ENCODE results near the gene USP6NL.
"Not testable (repeated sequence)": the region's sequence is repeated elsewhere in the genome, so short reads cannot be mapped to it uniquely, and the experiment has no call there.

The USP6NL gene

GRCh38 chr10:11440250-11441150, 170.9 kb downstream of the USP6NL start:
- DNase-seq = peak; percentile 48

DNA sequence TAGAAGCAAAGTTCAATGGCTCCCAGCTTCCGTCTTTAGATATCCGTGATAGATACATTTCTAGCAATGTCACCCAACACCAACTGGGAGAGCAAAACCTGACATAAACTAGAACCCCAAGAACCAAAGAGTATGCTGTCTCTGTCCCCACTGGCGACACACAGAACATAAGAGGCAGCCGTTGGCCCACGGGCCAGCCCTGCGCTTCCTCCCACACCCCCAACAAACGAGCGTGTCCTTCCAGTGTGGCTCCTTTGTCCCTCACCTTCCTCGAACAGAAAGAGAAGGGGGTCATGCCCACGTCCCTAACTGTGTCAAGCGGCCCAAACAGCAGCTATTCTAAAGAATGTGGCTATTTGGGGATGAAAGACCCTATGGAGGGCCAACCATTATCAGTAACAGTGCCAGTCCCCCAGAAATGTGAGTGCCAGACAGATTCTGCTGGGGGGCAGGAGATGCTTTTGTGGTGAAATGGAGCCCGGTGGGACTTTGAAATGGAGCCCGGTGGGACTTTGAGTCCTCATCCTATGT, 171.9 kb downstream of the USP6NL start:
- DNase-seq = no peak

GRCh38 chr10:11437391-11438142, 173.9 kb downstream of the USP6NL start:
- no peak for DNase-seq

GRCh38 chr10:11436445-11436844, 175.0 kb downstream of the USP6NL start:
- not testable (repeated sequence) for DNase-seq

GRCh38 chr10:11435581-11435981, 175.9 kb downstream of the USP6NL start:
- no peak for DNase-seq

DNA sequence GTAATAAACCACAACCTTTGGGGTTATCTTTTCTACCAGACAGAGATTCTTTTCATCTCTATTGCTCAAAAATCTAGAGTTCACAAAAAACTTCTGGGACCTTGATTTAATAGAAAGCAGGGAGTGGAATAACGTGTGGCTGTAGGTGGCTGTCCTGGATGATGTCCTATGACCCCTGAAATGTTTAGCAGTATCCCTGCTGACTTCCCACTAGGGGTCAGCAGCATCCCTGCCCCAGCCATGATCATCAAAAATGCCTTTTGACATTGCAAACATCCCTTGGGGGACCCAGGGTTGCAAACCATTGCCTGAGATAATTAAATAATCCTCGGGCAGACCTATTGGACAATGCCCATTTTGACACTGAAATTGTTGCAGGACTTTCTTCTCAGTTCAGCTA, 177.1 kb downstream of the USP6NL start:
- DNase-seq = no peak

- DNase-seq = no peak
Measured at GRCh38 chr10:11433657-11434056, 177.8 kb downstream of the USP6NL start.

DNA sequence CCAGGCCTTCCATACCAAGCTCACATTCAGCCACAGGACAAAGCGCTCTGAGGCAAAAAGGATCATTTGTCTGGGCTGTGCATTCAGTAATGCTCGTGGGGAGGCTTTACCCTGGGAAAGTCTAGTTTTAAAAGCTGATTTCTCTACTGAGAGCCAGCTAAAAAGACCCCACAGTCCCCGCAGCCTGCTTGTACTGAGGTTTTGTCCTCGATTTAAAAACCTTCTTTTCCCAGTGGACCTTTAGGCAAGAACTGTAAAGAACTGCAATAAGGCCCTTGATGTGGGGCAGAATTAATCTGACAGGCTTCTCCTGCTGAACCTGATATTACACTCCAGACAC, 180.3 kb downstream of the USP6NL start:
- DNase-seq = no peak

DNA sequence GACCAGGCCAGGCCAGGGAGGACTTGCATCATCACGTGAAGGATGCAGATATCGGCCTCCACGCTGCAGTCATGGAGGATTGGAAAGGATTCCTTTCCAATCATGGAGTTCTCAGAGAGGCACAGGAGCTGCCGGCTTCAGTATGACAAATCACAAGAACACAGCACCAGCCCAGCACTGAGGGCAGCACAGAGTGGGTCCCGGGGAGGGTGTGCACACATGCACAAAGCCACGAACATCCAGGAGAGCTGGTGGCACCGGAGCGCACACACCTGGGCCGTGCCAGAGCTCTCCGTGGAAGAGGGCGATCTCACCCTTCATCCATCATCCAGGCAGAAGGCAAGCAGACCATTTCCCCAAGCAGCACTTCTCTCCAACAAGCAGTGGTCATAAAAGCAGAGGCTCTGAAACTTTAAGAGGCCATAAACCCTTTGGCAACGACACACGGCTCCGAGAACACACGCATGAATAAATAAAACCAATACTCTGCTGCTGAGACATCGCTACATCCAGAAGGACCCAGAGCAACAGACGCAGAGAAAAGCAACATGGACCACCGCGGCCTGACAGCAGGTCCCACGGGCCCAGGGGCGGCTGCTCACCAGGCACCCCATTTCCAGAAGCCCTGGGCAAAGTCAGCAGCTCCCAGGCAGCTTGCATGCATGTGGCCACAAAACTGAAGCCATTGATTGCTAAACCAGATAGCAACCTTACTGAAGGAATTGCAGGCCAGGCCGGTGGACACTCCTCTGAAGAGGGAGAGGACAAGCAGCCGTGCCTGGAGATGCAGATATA, 180.8 kb downstream of the USP6NL start:
- DNase-seq = no peak

DNA sequence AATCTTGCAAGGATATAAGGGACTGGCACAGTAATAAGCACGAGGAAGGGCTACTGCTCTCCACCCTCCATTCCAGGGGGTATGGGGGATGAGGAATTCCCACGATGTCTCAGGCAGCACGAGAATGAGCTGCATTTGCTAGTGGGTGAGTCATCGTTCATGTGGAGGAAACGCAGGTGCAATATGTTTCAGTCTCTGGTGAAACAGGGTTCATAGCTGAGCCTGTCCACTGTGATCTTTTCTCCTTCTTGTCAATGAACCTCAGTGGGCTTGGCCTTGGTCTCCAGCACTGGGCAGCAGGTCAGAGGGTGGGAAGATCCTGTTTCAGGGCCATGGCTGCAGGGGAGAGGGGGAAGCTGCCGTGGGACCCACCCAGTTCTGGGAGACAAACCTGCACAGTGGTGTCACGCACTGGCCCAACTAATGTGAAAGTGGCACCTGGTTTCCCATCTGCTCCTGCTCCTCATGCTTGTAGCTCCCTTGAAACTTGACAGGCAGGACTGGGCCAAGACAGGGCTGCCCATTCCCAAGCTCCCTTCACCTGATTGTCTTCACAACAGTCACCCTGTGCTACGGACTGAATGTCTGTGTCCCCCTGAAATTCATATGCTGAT, 181.9 kb downstream of the USP6NL start:
- DNase-seq = no peak

GRCh38 chr10:11425676-11426075, 185.8 kb downstream of the USP6NL start:
- no peak for DNase-seq

GRCh38 chr10:11425296-11425610, 186.2 kb downstream of the USP6NL start:
- no peak for DNase-seq

GRCh38 chr10:11424456-11425295, 186.8 kb downstream of the USP6NL start:
- DNase-seq = no peak

DNA sequence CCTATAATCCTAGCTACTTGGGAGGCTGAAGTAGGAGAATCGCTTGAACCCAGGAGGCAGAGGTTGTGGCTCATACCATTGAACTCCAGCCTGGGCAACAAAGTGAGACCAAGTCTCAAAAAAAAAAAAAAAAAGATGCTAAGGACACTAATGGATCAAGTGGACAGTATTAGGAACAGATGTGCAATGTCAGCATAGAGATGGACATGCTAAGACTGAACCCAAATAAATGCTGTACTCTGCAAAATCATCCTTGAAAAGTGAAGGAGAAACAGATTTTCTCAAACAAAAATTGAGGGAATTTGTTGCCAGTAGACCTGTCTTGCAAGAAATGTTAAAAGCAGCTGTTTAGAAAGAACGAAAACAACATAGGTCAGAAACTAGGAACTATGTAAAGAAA, 194.5 kb downstream of the USP6NL start:
- DNase-seq = no peak

DNA sequence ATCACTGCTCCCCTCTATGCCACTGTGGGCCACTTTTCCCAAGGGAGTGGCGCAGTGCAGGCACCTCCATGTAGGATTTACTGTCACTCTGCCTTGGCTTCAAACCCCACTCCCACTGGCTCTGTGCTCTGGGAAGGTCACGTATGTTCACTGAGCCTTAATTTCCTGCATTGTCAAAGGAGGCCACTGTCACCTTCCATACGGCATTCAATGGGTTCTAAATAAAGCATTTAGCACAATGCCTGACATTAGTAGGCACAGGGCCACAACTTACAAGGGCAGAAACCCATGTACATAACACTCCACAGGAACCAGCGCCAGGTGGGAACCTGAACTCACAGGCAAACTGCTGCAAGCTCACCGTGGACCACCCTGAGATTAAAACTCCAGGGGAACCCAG, 196.4 kb downstream of the USP6NL start:
- DNase-seq = no peak

- DNase-seq = no peak
Measured at GRCh38 chr10:11414314-11415038, 197.0 kb downstream of the USP6NL start.

DNA sequence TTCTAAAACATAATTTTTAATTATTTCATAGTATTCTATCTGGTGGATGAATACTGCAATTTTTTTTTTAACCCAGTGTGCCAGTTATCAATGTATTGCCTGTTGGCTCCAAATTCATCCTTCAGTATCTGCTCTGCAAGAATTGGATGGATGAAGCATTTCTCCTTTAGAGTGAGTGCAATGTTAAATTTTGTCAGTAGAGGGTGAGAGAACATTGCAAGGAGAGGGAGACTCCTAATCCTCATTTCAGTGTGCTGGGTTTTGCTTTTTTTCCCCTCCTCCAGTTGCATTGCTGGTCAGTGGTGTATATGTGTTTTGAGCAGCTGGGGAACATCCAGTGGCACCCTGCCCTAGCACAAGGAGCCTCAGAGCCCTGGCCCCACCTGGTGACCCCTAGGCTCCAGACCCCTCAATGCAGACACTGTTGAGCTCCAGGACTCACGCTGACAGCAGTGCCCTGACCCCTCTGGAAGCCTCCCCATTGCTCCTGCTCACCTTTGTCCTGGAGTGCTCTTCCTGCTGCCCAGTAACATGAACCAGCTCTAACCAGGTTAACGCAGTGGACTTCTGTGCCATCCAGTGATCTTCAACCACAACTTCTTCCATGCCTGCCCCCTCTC, 199.4 kb downstream of the USP6NL start:
- DNase-seq = no peak

DNA sequence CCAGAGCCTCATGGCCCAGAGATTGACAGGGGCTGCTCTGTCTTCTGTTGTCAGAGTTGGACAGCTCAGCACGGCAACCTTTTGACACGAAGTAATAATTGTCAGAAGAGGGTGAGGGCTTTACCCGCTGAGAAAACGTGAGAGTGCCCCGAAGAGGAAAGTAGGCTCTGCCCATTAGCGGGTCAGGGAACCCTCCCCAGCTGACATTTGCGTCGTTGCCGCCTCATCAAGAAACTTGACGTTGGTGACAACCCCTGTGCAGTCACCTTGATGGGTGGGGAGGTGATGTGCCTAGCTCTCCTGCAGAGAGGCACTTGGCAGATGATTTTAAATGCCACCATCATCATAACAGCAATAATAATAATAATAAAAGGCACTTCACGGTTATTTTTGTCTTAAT, 202.1 kb downstream of the USP6NL start:
- no peak for DNase-seq

DNA sequence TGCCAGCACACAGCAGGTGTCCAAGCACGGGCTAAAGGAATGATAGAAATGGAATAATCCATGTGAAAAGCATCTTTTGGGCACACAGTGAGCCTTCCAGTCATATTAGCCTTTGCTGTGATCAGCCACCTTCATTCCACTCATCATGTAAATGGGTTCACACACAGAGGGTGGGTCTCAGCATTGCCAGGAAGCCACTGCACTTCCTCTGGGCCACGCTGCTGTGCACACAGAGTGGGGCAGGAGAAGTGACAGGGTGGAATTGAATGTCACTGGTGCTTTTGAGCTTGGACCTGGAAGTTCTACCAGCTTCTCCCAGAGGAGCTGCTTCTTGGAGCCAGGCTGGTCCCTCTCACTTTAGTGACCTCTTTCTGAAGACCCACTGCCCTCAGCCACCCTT, 203.5 kb downstream of the USP6NL start:
- DNase-seq = no peak

DNA sequence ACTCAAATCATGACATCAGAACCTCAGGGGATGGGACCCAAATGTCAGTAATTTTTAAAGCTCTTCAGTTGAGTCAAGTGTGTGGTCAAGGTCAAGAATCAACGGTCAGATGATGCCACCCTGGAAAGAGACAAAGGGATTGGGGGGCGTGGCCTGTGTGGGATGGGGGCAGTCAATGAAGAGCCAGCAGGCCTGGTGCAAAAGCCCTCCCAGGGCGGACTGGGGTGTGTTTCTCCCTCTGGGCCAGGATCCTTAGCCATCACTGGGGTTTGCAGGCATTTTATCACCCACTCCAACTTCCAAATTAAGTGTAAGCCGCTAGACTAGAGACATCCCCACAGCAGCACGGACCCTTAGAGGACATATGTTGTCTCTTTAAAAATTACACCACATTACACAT, 204.7 kb downstream of the USP6NL start:
- DNase-seq = no peak

- DNase-seq = no peak
Measured at GRCh38 chr10:11404901-11405300, 206.5 kb downstream of the USP6NL start.

Measured in activated CD4-positive, CD25-positive, alpha-beta regulatory T cell treated with anti-CD3 and anti-CD28 coated beads, Interleukin-2, amount 50 U/mL, for 72 hours (primary cell).